HG02623 (cell line): ENCODE measurements around the gene UBXN2A.
"Not testable (repeated sequence)": the region's sequence is repeated elsewhere in the genome, so short reads cannot be mapped to it uniquely, and the experiment has no call there.

Experiments
- ATAC-seq: cut with Tn5 transposase; IDR thresholded peaks from one replicate; pipeline ENCODE4 v1.9.1; 2021; ENCODE audit warnings: moderate library complexity; ENCODE audit not compliant: unreplicated experiment

The UBXN2A gene

GRCh38 chr2:23940718-23941620 lies 706 bp downstream of the UBXN2A start:
- ATAC-seq, result peak; percentile 50

- ATAC-seq, result no peak
Observed at GRCh38 chr2:23941644-23942043, 1.4 kb downstream of the UBXN2A start.

- no peak for ATAC-seq
Observed at GRCh38 chr2:23943666-23944065, 3.4 kb downstream of the UBXN2A start.

GRCh38 chr2:23944527-23944926 lies 4.3 kb downstream of the UBXN2A start:
- no peak for ATAC-seq

GRCh38 chr2:23944976-23945375 lies 4.7 kb downstream of the UBXN2A start:
- ATAC-seq, result no peak

- ATAC-seq, result no peak
Observed at GRCh38 chr2:23947350-23947749, 7.1 kb downstream of the UBXN2A start.

- not testable (repeated sequence) for ATAC-seq
Observed at GRCh38 chr2:23952558-23952957, 12.3 kb downstream of the UBXN2A start.

GRCh38 chr2:23953625-23954024 lies 13.4 kb downstream of the UBXN2A start:
- no peak for ATAC-seq

- no peak for ATAC-seq
Observed at GRCh38 chr2:23954325-23955014, 14.2 kb downstream of the UBXN2A start.

GRCh38 chr2:23967846-23968245 lies 27.6 kb downstream of the UBXN2A start:
- no peak for ATAC-seq

- no peak for ATAC-seq
Observed at GRCh38 chr2:23976883-23977282, 36.6 kb downstream of the UBXN2A start.

- no peak for ATAC-seq
Observed at GRCh38 chr2:23988371-23988770, 48.1 kb downstream of the UBXN2A start.

- no peak for ATAC-seq
Observed at GRCh38 chr2:23992931-23993330, 52.7 kb downstream of the UBXN2A start.

GRCh38 chr2:23993736-23994269 lies 53.5 kb downstream of the UBXN2A start:
- no peak for ATAC-seq

GRCh38 chr2:23994567-23994966 lies 54.3 kb downstream of the UBXN2A start:
- ATAC-seq, result no peak

- ATAC-seq, result no peak
Observed at GRCh38 chr2:24007693-24008092, 67.4 kb downstream of the UBXN2A start.

- ATAC-seq, result no peak
Observed at GRCh38 chr2:24008672-24009366, 68.6 kb downstream of the UBXN2A start.

- ATAC-seq, result no peak
Observed at GRCh38 chr2:24009367-24009679, 69.1 kb downstream of the UBXN2A start.

GRCh38 chr2:24009680-24010476 lies 69.6 kb downstream of the UBXN2A start, which contains the start of gene MFSD2B:
Gene MFSD2B, plus strand, starts transcription at chr2:24010085. Its CDS starts 12 bp downstream, at chr2:24010097.
- ATAC-seq, result no peak

GRCh38 chr2:24010477-24011249 lies 70.4 kb downstream of the UBXN2A start:
- ATAC-seq, result no peak
